NCI-H146 treated with DMSO at 0.1 percent for 48 hours (cell line): ENCODE results near the gene B3GNT5.
"Not testable (repeated sequence)": the region's sequence is repeated elsewhere in the genome, so short reads cannot be mapped to it uniquely, and the experiment has no call there.

Experiments
- DNase-seq: peaks from one replicate; lab custom pipeline; 2025; ENCODE audit not compliant: unreplicated experiment; lab: John Stamatoyannopoulos, UW

B3GNT5 gene

GRCh38 chr3:183230251-183230650, 22.8 kb upstream of the B3GNT5 start:
- DNase-seq, result not testable (repeated sequence)

- DNase-seq, result no peak
Observed at GRCh38 chr3:183230826-183231225, 22.2 kb upstream of the B3GNT5 start.

- DNase-seq, result no peak
Observed at GRCh38 chr3:183233966-183234365, 19.1 kb upstream of the B3GNT5 start.

DNA sequence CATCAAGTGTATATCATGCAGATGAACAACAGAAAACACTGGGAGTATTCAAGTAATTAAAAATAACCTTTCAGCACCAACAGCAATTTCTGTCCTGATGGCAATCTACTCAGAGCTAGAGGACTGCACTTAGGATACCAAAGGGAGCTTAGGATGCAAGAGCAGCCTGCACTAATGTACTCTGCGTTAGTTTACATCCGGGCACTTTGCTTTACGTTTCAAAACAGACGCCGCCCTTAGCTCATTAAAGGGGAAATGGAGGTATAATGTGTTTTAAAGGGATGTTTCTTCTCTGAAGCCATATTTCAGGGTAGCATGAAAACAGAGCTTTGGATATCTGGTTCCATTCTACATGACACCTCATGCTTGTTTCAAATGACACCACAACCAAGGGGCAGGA, 14.0 kb upstream of the B3GNT5 start:
- DNase-seq, result no peak

- DNase-seq, result no peak
Observed at GRCh38 chr3:183242431-183242830, 10.6 kb upstream of the B3GNT5 start.

GRCh38 chr3:183244219-183244618, 8.8 kb upstream of the B3GNT5 start:
- no peak for DNase-seq

DNA sequence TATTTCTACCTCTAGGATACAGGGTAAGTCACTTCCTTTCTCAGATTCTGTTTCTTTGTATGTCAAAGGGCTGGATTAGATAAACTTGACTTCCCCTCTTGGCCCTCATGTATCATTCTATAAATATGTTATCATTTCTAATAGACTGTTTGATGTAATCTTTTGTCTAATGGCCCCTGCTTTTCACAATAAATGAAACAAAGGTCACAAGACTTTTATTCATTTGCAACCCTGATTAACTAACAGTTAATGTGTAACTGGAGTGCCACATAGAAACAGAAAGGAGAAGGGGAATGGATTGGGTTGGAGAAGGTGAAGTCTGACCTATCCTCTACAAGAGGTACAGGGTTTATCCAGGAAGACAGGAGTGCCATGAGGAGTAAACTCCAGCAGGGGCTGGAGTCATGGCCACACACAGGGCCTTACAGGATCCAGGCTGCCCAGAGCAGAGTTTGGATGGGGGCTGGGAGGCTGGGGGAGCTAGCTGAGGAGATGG, 8.0 kb upstream of the B3GNT5 start:
- DNase-seq, result no peak

- DNase-seq, result no peak
Observed at GRCh38 chr3:183247011-183247589, 6.0 kb upstream of the B3GNT5 start.

DNA sequence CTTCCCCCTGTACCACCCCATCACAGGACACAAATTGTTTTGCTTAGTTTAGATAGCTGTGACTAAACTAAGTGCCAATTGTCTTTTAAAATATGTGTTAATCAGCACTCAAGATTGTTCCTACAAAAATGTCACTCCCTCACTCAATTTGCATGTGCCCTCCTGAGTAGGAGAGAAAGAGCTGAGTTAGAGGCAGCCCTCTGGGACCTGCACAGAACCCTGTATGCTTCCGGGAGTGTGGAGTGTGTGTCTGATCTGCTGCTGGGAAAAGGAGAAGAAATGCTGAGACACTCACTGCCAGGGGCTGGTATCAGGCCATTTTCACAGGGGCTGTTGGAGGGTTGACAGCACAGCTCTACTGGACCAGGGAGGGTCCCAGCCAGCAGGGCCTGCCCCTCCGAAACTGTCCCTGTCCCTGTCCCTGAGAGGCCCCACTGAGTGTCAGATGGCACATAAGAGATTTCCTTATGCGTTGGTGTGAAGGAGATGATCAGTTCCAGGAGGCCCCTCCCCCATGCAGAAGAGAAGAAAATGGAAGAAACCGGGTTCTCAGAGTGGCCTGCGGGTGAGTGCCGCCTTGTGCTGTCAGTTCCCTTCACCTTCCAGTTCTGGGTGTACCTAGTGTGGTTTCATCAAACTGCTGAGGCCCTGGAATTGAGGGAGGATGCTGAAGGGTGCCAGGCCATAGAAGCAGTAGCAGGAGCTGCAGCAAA, 3.9 kb upstream of the B3GNT5 start:
- no peak for DNase-seq

DNA sequence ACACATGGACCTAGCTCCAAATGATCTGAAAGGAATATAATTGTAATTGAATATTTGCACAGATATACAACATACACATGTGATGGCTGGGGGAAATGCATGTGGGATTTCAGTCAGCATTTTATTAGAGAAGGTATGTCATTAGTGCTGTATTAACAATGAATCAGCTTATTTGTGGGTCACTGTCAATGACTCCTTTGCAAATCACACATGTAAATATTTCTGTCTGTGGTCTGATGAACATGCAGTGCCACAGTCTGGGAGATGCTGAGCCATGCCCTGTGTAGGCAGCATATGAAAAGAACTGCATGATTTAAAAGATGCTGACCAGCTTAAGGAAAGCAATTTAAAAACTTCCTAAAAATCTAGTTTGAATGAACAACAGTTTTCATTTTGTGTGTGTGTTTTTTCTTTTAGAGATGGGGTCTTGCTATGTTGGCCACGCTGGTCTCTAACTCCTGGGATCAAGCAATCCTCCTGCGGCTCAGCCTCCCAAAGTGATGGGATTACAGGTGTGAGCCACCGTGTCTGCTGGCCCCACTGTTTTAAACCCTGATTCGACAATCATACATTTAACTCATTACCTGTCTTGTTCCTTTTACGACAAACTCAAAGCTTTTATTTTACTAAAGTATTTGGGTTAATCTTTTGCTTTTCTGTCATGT, 803 bp upstream of the B3GNT5 start:
- no peak for DNase-seq

- DNase-seq, result peak; percentile 54
Observed at GRCh38 chr3:183253528-183254486, 754 bp downstream of the B3GNT5 start.

DNA sequence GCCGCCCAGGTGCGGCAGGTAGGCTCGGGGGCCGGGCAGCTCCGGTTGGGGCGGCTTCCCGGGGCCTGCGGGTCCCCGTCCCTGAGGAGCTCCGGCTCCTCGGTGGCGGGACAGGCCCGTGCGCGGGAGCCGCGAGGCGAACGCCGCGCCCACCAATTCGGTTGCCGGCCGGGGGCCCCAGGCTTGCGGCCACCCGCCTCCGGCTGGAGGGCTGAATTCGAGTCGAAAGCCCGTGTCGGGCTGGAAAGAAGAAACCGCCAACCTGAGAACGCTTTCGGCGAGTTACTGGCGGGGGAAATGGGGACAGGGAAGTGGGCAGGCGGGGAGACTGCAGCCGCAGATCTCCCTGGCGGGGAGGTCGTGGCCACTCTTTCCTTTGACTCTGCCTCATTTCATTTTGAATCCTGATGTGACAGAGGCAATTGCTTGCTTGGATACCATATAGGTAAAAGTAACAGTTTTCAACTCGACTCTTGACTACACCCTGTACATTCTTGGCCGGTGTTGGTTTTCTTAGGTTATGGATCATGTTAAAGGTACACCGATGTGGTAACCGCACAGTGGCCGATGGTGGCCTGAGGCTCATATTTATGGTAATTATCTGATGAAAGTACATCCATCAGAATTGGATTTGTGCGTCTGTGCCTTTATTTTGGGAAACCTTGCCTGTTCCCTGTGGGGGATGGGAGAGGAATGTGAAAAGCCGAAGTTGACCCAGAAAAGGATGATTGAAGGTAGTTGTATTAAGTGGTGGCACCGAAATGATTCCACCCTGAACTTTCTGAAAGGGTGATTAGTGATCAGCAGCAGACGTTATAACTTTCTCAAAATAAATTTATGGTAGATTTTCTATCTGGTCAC, 1.7 kb downstream of the B3GNT5 start:
- DNase-seq, result no peak

DNA sequence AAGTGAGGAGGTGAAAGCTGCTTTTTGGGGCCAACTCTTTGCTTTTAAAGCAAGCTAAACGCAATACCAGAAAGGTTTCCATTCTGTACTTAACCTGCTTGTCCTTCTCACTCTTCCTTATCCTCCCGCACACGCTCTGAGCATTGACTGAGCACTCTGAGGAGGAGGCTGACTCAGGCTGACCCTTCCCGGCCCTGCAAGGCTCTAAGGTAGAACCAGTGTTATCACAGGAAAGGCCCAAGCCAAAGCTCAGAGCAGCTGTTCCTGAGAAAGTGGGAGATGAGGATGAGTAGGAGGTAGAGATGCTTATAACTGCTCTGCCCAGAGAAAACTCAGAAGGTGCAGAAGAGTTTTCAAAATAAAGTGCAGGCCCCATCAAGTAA, 2.3 kb downstream of the B3GNT5 start:
- no peak for DNase-seq

DNA sequence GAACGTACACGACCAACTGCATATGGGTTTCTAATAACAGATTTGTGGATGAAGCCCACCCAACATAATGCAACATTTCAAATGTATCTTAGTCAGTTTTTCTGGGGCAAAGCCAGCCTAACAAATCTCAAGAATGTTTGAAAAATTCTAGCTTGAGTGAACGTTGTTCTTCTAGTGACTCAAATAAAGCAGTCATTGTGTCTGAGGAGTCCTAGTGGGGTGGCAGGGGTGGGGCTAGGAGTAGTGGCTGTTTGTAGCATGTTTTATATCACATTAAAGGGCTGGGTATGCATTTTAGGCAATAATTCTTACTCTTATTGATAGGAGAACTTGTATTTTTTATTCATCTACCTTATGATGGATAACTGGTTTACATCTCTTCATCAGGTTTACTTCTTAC, 6.0 kb downstream of the B3GNT5 start:
- DNase-seq, result no peak

DNA sequence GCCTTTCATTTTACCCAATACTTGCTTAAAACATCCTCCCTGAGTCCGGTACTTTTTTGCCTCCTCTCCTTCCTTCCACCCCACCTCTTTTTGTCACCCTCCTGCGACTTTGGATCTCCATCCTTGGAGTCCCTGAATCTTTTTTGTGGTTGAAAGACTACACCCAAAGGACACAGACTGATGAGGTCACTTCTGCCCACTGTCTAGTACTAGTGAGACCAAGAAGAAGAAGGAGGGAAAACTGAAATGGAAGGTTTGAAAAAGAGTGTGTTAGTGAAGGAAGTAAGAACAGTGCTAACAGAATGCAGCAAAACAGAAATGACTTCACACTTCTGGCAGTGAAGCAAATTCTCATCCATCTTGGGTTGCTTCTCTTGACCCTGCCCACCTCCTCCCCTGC, 6.6 kb downstream of the B3GNT5 start:
- no peak for DNase-seq

DNA sequence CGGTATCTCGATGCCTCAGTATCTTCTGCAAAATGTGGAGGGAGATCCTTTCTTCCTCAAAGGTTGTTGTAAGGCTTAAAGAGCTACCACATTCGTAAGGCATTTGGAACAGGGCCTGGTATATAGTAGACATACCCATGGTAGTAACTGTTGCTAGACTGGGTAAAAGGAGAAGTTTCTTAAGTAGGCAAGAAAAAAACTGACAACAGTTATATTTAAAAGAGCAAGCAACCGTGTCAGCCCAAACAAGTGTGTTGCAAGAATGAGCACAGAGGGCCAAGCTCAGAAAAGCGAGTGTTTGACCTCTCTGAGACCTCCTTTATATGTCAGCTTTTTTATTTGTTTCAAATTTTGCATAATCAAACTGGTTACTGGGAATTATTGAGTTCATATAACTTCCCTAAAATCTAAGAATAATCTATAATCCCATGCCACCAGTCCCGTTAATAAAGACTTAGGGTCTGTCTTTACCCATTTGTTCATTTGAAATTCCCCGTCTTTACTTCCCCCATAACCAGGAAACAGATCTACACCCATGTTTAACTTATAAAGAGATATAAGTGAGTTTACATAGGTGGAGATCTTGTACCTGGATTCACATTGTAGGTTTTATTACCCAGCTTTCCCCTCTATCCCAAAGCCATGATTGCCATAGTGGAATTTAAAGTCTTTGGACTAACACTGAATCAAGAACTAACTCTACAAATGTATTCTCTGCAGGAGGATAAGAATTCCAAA, 7.3 kb downstream of the B3GNT5 start:
- no peak for DNase-seq

GRCh38 chr3:183261151-183261724, 8.2 kb downstream of the B3GNT5 start:
- DNase-seq, result no peak

DNA sequence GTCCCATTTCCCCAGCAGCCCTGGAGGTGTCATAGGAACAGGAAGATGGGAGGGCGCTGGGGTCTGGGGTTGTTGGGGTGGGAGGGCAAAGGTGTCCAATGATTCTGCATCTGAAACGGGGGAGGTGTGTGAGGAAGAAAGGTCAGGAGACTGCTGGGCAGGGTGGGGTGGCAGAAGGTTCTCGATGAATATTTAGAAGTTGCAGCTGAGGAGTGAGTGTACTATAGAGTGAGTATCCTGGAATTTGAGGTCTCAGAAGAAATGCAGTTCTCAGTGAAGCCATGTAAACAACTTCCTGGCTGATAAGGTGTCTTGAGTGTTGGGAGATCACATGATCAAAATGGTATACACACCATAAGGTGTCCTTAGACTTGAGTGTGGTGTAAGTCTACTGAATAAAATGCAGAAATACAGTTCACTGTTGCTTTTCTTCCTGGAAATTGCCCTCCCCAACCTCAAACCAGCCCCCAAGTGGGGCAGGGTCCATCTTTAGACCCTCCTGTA, 9.9 kb downstream of the B3GNT5 start:
- DNase-seq, result no peak

DNA sequence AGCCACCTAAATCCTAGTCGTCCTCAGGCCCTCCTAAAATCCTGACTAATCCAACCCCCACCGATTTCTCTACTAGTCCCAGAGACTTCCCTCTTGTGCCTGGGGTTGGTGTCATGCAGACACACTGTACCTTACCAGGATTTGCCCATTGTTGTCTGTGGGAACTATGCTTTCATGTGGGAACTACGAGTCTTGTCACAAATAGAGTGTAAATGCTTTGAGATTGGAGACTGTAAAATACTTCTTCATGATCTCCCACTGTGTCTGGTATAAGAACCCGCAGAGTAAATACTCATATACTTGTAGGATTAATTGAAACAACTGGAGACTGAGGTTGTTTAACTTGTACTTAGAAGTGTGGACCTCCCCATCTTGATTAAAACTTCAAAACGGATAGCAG, 11.2 kb downstream of the B3GNT5 start:
- DNase-seq, result no peak
